HG03378 (cell line): ENCODE data around the gene MRPS10.
"Not testable (repeated sequence)": the region's sequence is repeated elsewhere in the genome, so short reads cannot be mapped to it uniquely, and the experiment has no call there.

ENCODE experiments used
- ATAC-seq: cut with Tn5 transposase; IDR thresholded peaks from one replicate; pipeline ENCODE4 v1.9.1; 2021; ENCODE audit warnings: mild to moderate bottlenecking, moderate library complexity; ENCODE audit not compliant: unreplicated experiment

Gene MRPS10

DNA sequence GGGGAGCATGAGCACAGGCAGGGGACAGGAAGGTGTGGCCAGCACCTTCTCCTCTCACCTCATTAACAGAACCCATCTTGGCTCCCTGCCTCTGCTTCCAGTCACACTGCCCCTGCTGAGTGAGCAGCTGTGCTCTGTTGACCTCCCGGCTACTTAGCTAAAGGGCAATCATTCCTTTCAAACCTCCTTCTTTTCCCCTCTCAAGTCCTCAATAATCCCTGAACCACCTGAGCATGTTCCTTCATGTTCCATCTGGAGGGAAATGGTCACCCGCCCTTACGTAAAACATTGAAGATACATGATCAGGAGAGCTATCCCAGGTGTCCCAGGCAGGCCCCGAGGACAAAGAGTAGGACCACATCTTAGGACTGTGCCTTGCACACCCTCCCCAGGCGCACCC is 21.7 kb upstream of the MRPS10 start:
- ATAC-seq = no peak

DNA sequence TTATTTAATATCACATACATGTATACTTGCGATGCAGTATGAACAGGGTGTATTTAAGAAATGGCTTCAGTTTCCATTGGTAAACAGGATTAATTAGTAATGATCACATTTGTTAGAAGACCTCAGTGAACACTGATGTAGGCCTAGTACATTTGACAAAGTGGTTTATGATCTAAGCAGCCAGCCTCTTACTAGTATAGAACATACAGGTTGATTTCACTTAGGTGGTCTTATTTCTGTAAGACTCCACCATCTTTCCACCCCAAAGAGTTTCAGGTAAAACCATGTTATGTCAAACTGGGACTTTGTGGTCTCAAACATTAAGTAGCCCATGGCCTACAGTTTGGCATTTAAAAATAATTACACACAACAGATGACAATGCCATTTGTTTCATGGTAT is 20.2 kb upstream of the MRPS10 start:
- ATAC-seq = no peak

DNA sequence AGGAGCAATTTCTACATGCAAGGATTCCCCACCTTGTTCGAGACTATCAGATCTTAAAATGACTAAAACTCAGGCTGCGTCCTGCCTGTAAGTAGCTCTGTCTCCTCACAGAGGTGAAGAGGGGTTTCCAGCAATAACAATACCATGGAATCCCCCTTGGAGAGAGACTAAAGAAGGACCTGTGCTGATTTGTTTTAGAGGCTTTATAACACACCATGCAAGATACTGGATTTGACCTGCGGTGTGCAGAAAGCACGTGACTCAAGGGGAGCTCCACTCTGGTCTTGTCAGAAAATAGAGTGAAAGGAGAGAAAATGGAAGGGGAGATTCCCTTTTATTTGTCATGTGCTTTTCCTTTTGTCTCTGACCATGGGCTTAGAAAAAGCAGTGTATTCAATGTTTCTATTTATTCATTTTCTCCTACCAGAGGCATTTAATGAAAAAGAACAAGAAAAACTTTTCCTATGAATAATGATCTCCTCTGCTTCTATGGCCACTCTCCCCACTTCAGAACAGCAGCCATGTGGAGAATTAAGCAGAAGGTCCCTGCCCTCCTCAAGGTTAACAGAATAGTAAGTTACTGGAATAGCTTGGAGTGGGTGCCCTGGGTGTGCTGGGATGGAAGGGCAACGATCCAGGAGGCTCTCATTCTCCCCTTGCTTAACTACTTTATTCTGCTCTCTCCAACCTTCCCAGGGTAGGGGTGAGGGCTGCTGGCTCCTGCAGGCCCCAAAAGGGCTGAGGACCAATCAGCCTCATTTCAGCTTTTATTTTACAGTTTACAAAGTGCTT is 19.2 kb upstream of the MRPS10 start:
- ATAC-seq = no peak

DNA sequence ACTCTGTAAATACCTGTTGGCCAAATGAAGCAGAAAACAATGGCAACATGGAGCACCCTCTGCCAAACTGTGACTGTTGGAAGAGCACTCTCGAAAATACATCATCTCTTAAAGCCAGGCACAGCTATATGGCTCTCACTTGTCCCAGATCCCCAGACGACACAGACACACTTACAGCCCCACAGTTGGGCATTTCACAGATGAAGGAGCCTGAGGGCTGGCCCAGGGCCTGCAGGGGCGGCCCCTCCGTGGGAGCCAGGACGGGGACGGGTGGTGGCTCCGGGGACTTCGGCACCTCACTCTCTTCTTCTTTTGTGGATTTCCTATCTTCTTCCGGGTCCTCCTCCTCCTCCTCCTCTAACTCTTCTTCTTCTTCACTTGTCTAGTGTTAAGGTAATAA is 18.4 kb upstream of the MRPS10 start:
- no peak for ATAC-seq

GRCh38 chr6:42232035-42232434 is 14.4 kb upstream of the MRPS10 start:
- ATAC-seq = no peak

DNA sequence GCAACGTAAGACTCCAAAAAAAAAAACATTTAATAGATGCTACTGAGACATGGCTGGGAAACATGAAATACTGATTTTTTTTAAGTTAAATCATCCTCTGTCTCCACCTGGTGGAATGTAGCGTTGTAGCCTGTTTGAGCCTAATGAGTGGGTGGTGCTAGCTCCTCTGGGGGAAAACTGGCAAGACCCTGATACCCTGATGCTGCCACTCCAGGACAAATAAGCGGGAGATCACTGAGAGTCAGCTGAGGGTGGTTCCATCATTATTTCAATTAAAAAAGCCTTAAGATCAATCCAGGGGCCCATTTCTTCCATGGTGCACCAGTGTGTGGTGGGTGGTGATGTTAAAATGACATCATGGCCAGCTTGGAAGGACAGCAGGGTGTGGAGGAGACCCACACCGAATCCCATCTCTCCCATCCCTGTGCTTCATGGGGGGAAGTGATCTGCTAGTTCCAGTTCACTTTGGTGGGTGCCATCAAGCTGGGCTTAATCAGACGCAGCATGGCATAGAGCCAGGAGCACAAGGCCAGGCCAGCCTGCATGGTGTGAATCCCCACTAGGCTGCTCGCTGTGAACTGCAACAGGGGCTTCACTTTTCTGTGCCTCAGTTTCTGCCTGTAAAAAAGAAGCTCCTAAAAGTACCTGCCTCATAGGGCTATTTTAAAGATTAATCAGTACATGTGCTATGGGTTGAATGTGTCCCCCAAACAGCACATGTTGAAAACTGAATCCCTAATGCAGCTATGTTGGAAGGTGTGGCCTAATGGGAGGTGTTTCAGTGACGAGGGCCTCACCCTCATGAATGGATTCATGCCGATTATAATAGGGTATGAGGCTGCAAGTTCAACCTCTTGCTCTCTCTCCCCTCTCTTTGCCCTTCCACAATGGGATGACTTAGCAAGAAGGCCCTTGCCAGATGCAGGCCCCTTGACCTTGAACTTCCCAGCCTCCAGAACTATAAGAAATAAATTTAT is 13.0 kb upstream of the MRPS10 start:
- ATAC-seq = no peak

GRCh38 chr6:42229506-42230119 is 12.0 kb upstream of the MRPS10 start:
- no peak for ATAC-seq

DNA sequence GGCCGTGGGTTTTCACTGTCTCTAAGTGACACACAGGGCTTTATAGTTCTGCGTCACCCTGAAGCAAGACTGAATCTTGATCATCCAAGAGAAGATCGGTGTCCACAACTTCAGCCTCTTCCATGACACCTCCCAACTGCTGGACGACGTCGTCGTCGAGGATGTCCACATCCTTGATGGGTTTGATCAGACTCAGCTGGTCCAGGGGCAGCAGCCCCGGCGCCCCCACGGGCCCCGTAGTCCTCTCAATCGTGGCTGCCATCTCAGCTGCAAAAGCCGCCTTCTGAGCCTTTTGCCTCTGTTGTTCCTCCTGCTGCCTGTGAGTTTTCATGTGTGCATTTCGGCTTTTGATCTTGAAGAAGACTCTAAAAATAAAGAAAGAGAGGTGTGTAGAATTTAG is 10.6 kb upstream of the MRPS10 start:
- no peak for ATAC-seq

DNA sequence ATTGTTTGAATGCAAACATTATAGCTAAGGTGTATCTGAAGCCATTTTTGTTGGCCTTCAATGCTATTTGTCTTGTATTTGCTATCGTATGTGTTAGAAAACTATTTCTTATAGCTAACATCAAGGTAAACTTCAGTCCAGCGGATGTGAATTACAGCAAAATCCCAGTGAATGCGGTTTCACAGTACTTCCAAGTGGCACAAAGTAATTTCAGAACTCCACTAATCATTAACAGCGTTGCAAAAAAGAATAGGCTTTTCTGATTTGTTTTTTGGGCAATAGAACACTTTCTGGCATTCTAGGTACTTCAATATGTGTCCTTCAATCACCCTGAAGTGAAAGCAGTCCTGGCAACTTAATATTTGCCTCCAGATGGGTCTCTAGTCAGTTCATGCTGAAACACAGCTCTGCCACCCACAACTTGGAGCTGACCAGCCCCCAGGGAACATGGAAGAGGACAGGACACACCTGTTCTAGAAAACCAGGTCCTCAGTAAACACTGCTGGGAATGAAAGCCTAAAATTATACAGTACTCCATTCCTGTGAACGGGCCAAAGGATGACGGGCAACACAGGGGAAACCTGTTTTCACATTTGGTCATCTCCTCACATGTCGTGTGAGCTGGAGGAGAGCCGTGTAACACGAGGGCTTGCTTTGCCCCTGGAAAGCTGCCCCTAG is 9.7 kb upstream of the MRPS10 start:
- no peak for ATAC-seq

GRCh38 chr6:42226645-42227143 is 9.0 kb upstream of the MRPS10 start:
- ATAC-seq = no peak

GRCh38 chr6:42226161-42226611 is 8.5 kb upstream of the MRPS10 start:
- no peak for ATAC-seq

DNA sequence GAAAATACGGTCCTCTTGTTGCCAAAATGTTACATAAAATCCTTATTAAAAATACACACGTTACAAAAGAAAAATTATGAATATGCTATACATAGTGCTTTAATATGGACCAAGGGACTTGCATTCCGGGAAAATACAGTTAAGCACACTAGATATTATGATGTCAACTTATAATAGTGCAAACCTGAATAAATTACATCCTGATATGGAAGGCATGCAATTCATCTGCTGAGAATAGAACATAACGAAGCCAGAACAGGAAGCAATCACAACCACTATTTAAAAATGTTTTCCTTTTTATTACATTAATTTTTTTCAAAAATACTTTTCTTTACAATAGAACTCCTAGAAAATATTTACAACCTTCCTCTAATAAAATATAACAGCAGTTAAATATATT is 7.8 kb upstream of the MRPS10 start:
- ATAC-seq = no peak

- ATAC-seq = no peak
These were observed 7.3 kb upstream of the MRPS10 start for GRCh38 chr6:42225029-42225339.

- peak; percentile 92 for ATAC-seq
These were observed 6.8 kb upstream of the MRPS10 start for GRCh38 chr6:42224222-42225028.

DNA sequence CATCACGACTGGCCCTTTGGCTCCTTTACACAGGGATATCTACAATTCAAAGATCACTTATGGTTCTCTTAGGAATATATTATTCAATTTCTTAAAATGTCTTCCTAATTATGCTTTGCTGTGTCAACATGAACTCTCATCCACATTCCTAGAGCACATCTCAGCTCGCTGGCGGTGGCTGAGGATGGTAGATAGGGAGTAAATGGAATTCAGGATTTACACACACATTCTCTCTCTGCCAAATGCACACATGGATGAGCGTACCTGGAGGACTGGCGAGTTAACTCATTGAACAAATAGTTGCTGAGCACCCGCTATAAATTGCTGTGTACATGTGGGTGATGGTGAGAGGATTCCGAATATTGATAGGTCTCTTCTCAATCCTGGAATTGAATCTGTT is 4.8 kb upstream of the MRPS10 start:
- no peak for ATAC-seq

DNA sequence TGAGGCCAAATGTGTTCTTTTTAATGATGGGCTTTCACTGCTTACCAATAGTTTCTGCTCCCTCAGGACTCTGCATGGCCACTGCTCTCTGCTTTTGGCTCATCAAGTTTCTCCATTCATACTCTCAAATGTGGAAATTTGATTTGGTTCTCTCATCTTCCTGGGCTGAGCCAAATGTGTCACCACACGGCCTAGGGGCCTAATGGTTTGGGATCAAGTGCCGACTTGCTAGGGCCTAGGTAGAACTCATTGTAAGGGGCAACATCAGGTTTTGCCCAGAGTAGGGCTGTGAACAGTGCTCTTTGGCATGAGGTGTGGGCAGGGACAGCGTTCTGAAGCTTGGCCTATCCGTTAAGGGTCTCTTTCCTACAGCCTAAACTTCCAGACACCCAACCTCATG is 3.9 kb upstream of the MRPS10 start:
- no peak for ATAC-seq

DNA sequence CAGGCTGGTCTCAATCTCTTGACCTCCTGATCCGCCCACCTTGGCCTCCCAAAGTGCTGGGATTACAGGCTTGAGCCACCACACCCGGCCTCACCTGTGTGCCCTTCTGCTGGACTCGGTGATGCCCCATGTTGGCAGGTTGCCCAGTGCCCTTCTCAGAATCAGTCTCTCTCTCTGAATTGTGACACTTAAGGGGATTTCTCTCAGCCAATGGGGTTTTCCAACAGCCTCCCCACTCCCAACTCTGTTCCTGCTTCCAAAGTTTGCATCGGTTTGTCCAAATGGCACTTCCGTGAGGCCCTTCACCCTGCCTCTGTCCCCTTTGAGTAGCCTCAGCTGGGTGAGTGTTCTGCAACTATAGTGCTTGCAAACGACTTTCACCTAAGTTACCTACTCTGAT is 3.1 kb upstream of the MRPS10 start:
- ATAC-seq = no peak

- no peak for ATAC-seq
These were observed 523 bp downstream of the MRPS10 start for GRCh38 chr6:42217157-42217518.

- ATAC-seq = not testable (repeated sequence)
These were observed 1.2 kb downstream of the MRPS10 start for GRCh38 chr6:42216495-42216894.

DNA sequence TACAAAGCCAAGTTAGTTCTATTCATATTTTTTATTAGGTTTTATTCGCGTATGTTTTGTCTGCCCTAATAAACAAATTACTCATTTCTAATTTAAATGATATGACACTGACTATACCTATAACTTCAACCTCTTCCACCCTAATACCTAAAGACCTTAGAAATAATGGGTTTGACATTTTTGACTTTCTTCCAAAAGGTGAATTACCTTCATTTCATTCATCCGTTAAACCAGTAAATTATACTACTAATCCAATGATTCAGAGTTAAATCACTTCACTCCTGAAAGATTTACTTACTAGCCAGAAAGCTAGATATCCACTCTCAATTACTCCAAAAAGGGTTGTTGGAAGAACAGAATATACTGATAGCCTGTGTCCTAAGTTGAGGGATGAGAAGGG is 5.2 kb downstream of the MRPS10 start:
- no peak for ATAC-seq
